HUES48 (cell line): ENCODE measurements around the gene ADH5.
"Not testable (repeated sequence)": the region's sequence is repeated elsewhere in the genome, so short reads cannot be mapped to it uniquely, and the experiment has no call there.

Source experiments
- H3K27ac ChIP-seq: one replicate; pipeline ENCODE4 v1.7.0; 2013; ENCODE audit warnings: low read depth, low read length, inconsistent platforms
- H3K27me3 ChIP-seq: 2 replicates; pipeline ENCODE4 v1.6.1; 2013; ENCODE audit warnings: mild to moderate bottlenecking, low read length; ENCODE audit not compliant: control insufficient read depth, insufficient read depth
- H3K36me3 ChIP-seq: 2 replicates; pipeline ENCODE4 v1.6.1; 2013; ENCODE audit warnings: low read length; ENCODE audit not compliant: control insufficient read depth, insufficient read depth
- H3K4me1 ChIP-seq: 2 replicates; pipeline ENCODE4 v1.6.1; 2013; ENCODE audit warnings: mild to moderate bottlenecking, low read length; ENCODE audit not compliant: control insufficient read depth, insufficient read depth
- H3K4me3 ChIP-seq: 2 replicates; pipeline ENCODE4 v1.5.1; 2013; ENCODE audit warnings: mild to moderate bottlenecking, low read depth, low read length
- H3K9ac ChIP-seq: 2 replicates; pipeline ENCODE4 v1.6.1; 2013; ENCODE audit warnings: mild to moderate bottlenecking, low read depth, low read length, moderate library complexity
- H3K9me3 ChIP-seq: 2 replicates; pipeline ENCODE4 v1.6.1; 2013; ENCODE audit warnings: low read length; ENCODE audit not compliant: control insufficient read depth, insufficient read depth

ADH5 gene

GRCh38 chr4:99084595-99084994 lies 4.0 kb downstream of the ADH5 start:
- Histone ChIP-seq H3K36me3 (peaks cover 66% of the 10 kb centered on the region), H3K27me3 (no peaks in the 10 kb centered on the region), H3K9me3 (no peaks in the 10 kb centered on the region), H3K4me1 (no peaks in the 10 kb centered on the region; the same call in 1 of the 2 replicates), H3K9ac (no peak overlapping the region), H3K27ac (no peak overlapping the region), H3K4me3 (no peak overlapping the region)

- Histone ChIP-seq H3K9ac (no peak overlapping the region), H3K4me1 (no peaks in the 10 kb centered on the region; the same call in 1 of the 2 replicates), H3K9me3 (no peaks in the 10 kb centered on the region), H3K4me3 (no peak overlapping the region), H3K27ac (no peak overlapping the region), H3K36me3 (peaks cover 90% of the 10 kb centered on the region), H3K27me3 (no peaks in the 10 kb centered on the region)
Observed at GRCh38 chr4:99082192-99082591, 6.4 kb downstream of the ADH5 start.

- not testable (repeated sequence) for H3K9me3 ChIP-seq, H3K27ac ChIP-seq, H3K9ac ChIP-seq, H3K27me3 ChIP-seq, H3K4me1 ChIP-seq, H3K4me3 ChIP-seq
- H3K36me3 ChIP-seq: peaks cover 99% of the 10 kb centered on the region
Observed at GRCh38 chr4:99080869-99081268, 7.7 kb downstream of the ADH5 start.

- no peaks in the 10 kb centered on the region for H3K4me1 ChIP-seq
- H3K9ac ChIP-seq: no peak overlapping the region
- H3K27me3 ChIP-seq: no peaks in the 10 kb centered on the region
- peaks cover 100% of the 10 kb centered on the region for H3K36me3 ChIP-seq
- H3K9me3 ChIP-seq: no peaks in the 10 kb centered on the region
- no peak overlapping the region for H3K27ac ChIP-seq
- no peak overlapping the region for H3K4me3 ChIP-seq
Observed at GRCh38 chr4:99079625-99080295, 8.8 kb downstream of the ADH5 start.

- Histone ChIP-seq H3K27me3 (no peaks in the 10 kb centered on the region), H3K27ac (no peak overlapping the region), H3K9me3 (no peaks in the 10 kb centered on the region), H3K4me1 (no peaks in the 10 kb centered on the region), H3K36me3 (peaks cover 100% of the 10 kb centered on the region), H3K9ac (no peak overlapping the region), H3K4me3 (no peak overlapping the region)
Observed at GRCh38 chr4:99078931-99079624, 9.5 kb downstream of the ADH5 start.

- Histone ChIP-seq H3K36me3 (peaks cover 100% of the 10 kb centered on the region), H3K4me3 (no peak overlapping the region), H3K9ac (no peak overlapping the region), H3K27me3 (no peaks in the 10 kb centered on the region), H3K4me1 (no peaks in the 10 kb centered on the region), H3K9me3 (no peaks in the 10 kb centered on the region), H3K27ac (no peak overlapping the region)
Observed at GRCh38 chr4:99078336-99078735, 10.3 kb downstream of the ADH5 start.

GRCh38 chr4:99077177-99077576 lies 11.4 kb downstream of the ADH5 start:
- Histone ChIP-seq H3K36me3 (peaks cover 100% of the 10 kb centered on the region), H3K4me1 (no peaks in the 10 kb centered on the region), H3K9me3 (no peaks in the 10 kb centered on the region), H3K27ac (no peak overlapping the region), H3K27me3 (no peaks in the 10 kb centered on the region), H3K4me3 (no peak overlapping the region), H3K9ac (no peak overlapping the region)

GRCh38 chr4:99076292-99076976 lies 12.2 kb downstream of the ADH5 start:
- Histone ChIP-seq H3K36me3 (peaks cover 100% of the 10 kb centered on the region), H3K27me3 (no peaks in the 10 kb centered on the region), H3K9ac (no peak overlapping the region), H3K9me3 (no peaks in the 10 kb centered on the region), H3K4me1 (no peaks in the 10 kb centered on the region), H3K4me3 (no peak overlapping the region), H3K27ac (no peak overlapping the region)

- Histone ChIP-seq H3K4me1 (no peaks in the 10 kb centered on the region), H3K27ac (no peak overlapping the region), H3K4me3 (no peak overlapping the region), H3K9me3 (no peaks in the 10 kb centered on the region), H3K9ac (no peak overlapping the region), H3K27me3 (no peaks in the 10 kb centered on the region), H3K36me3 (peaks cover 100% of the 10 kb centered on the region)
Observed at GRCh38 chr4:99074816-99075215, 13.8 kb downstream of the ADH5 start.

GRCh38 chr4:99071159-99071558 lies 17.4 kb downstream of the ADH5 start:
- Histone ChIP-seq H3K9ac (no peak overlapping the region), H3K9me3 (no peaks in the 10 kb centered on the region), H3K4me3 (no peak overlapping the region), H3K36me3 (peaks cover 63% of the 10 kb centered on the region), H3K27me3 (no peaks in the 10 kb centered on the region), H3K27ac (no peak overlapping the region), H3K4me1 (no peaks in the 10 kb centered on the region)

GRCh38 chr4:99067617-99068016 lies 21.0 kb downstream of the ADH5 start:
- Histone ChIP-seq H3K9ac (no peak overlapping the region), H3K27me3 (no peaks in the 10 kb centered on the region), H3K4me3 (no peak overlapping the region), H3K9me3 (no peaks in the 10 kb centered on the region), H3K4me1 (no peaks in the 10 kb centered on the region), H3K36me3 (peaks cover 28% of the 10 kb centered on the region), H3K27ac (no peak overlapping the region)
